GM12891 (cell line): ENCODE results near the gene C1GALT1.
"Not testable (repeated sequence)": the region's sequence is repeated elsewhere in the genome, so short reads cannot be mapped to it uniquely, and the experiment has no call there.

Experiments used
- POLR2A ChIP-seq: IDR thresholded peaks from 2 replicates; pipeline ENCODE4 v1.6.1; 2011; ENCODE audit warnings: low read depth, low read length, control low read depth
- POLR2AphosphoS5 ChIP-seq: IDR thresholded peaks from 2 replicates; pipeline ENCODE4 v1.6.1; 2011; ENCODE audit warnings: low read depth, low read length, control low read depth
- POU2F2 ChIP-seq: IDR thresholded peaks from 2 replicates; pipeline ENCODE4 v1.6.1; 2011; ENCODE audit warnings: low read depth, mild to moderate bottlenecking, control low read depth, low read length, moderate library complexity
- TAF1 ChIP-seq: IDR thresholded peaks from 2 replicates; pipeline ENCODE4 v1.6.1; 2011; ENCODE audit warnings: low read depth, low read length, control low read depth

- TF ChIP-seq POLR2A, TAF1, POLR2AphosphoS5, POU2F2: not testable (repeated sequence)
Measured at GRCh38 chr7:7245233-7245632, 62.9 kb downstream of the C1GALT1 start.
